Measurements from ENCODE around the gene PLCB1. TPM values are rescaled to one million over a fixed set of nuclear protein-coding genes. Genes with fewer than 3 reads are reported as not detected.
"Not testable (repeated sequence)": the region's sequence is repeated elsewhere in the genome, so short reads cannot be mapped to it uniquely, and the experiment has no call there.

The PLCB1 gene
- total RNA-seq, 2 experiments from 2014 or later = 3.1 to 3.6 TPM

DNA sequence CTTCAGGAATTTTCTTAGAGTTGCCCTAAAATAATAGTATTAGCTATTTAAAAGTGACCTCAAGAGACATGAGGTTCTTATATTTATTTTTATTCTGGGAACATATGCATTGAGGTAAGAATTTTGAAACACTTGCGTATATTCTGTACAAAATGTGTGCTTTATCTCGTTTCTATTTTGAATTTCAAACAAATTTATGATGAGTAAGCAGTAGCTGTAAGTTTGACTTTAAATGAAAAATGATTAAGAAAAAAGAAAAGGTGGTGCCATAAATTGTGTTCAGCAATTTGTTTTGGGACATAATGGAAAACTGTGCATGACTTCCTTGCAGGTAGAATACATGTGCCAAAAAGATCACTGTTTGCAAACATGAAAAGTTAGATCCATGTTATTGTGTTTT is 503.8 kb downstream of the PLCB1 start:
- no peaks in the 10 kb centered on the region for H3K36me3 Mint-ChIP-seq (ENCODE audit: low read depth)
- DNase-seq (no peak), ATAC-seq (no peak)
- ChIA-PET POLR2A (no interaction called here), CTCF (interaction anchor here (1.1 kb wide), 1 partner anchor 86 kb away, joined by 4 read pairs; no protein-coding TSS in a partner anchor)
- H3K4me3 Mint-ChIP-seq = no peak overlapping the region
- H3K27me3 Mint-ChIP-seq = no peaks in the 10 kb centered on the region
- TF ChIP-seq, protein P1, sequence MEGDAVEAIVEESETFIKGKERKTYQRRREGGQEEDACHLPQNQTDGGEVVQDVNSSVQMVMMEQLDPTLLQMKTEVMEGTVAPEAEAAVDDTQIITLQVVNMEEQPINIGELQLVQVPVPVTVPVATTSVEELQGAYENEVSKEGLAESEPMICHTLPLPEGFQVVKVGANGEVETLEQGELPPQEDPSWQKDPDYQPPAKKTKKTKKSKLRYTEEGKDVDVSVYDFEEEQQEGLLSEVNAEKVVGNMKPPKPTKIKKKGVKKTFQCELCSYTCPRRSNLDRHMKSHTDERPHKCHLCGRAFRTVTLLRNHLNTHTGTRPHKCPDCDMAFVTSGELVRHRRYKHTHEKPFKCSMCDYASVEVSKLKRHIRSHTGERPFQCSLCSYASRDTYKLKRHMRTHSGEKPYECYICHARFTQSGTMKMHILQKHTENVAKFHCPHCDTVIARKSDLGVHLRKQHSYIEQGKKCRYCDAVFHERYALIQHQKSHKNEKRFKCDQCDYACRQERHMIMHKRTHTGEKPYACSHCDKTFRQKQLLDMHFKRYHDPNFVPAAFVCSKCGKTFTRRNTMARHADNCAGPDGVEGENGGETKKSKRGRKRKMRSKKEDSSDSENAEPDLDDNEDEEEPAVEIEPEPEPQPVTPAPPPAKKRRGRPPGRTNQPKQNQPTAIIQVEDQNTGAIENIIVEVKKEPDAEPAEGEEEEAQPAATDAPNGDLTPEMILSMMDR (IDR thresholded peaks at IDR 0.05) = no peak
- intact Hi-C loops (cut with micrococcal nuclease) = no loop called here
- no peaks in the 10 kb centered on the region for H3K9me3 Mint-ChIP-seq
- H3K4me1 Mint-ChIP-seq (ENCODE audit: low read depth) = no peaks in the 10 kb centered on the region
- no peak overlapping the region for H3K27ac Mint-ChIP-seq

DNA sequence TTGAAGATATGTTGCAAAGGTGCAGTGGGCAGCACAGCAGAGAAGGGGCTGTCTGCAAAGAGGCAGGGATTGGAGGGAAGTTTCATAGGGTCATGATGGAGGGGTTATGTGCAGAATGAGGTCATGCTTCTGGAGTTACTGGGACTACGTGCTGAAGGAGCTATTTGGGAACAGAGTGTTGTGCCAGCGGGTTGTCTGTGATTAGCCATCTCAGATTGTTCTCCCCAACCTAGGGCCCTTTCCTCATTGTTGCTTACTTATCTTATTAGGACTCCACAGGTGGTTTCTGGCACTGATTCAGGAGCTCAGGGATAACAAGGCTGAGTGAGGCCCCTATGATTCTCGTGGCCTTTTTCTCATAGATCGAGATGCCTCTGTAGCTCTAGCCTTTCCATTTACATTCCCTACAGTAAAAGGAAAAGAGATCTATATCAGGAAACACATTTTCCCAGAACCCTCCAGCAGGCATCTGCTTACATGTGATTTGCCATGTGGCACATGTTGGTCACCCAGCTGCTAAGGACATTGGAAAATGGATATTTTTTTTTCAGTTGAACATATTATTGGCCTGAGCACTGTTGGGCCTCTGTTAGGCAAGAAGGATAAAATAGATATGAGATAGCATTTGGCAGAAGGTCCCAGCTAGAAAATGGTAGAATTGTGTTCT is 507.2 kb downstream of the PLCB1 start:
- Mint-ChIP-seq H3K4me1 (ENCODE audit: low read depth) (no peaks in the 10 kb centered on the region), H3K27me3 (no peaks in the 10 kb centered on the region)
- CTCF ChIA-PET = no interaction called here

DNA sequence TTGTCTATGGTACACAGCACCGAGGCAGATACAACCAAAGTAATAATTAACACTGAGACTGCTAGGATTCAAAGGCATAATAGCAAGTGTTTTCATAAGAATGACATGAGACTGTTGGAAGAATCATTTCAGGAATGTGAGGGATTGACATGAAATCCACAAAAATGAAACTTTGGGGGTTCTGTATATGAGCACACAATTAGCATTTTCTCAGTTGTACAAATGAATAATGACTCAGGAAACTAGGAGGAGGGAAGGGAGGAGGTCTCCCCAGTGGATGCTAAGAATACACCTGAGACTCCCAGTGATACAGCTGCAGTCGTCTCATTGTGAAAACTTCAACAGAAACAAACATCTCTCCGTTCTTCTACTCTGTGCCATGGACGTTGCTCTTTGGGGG is 508.4 kb downstream of the PLCB1 start:
- TF ChIP-seq, protein P1 (IDR thresholded peaks at IDR 0.05) = no peak
- ChIA-PET CTCF (no interaction called here), POLR2A (no interaction called here)
- Mint-ChIP-seq H3K4me1 (ENCODE audit: low read depth) (no peaks in the 10 kb centered on the region), H3K27ac (no peak overlapping the region), H3K36me3 (ENCODE audit: low read depth) (no peaks in the 10 kb centered on the region), H3K9me3 (no peaks in the 10 kb centered on the region), H3K4me3 (no peak overlapping the region), H3K27me3 (no peaks in the 10 kb centered on the region)
- no peak for ATAC-seq
- DNase-seq = no peak
- intact Hi-C loops (cut with micrococcal nuclease) = no loop called here

More for the DNA sequence above, 507.2 kb downstream of the PLCB1 start:
- POLR2A ChIA-PET = no interaction called here
- TF ChIP-seq, protein P1 (IDR thresholded peaks at IDR 0.05) = no peak
- Mint-ChIP-seq H3K4me3 (no peak overlapping the region), H3K27ac (no peak overlapping the region), H3K9me3 (no peaks in the 10 kb centered on the region), H3K36me3 (ENCODE audit: low read depth) (no peaks in the 10 kb centered on the region)
- intact Hi-C loops (cut with micrococcal nuclease) = no loop called here
- DNase-seq = no peak
- ATAC-seq = no peak

DNA sequence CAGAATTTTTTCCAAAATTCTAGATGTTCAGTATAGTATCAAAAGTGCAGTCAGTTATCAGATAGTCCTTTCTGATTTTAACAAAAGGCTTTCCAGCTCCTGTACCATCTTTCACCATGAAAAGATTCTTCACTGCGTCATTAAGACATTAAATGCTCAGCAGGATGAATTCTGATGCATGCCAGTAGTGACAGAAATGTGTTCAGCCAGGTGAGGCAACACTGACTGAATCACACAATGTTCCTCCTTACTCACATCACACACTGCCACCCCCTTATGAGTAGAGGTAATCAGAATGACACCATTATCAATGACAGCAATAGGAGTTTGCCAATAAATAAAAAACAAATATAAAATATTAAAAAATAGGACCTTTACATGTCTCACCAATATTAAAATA is 510.2 kb downstream of the PLCB1 start:
- Mint-ChIP-seq H3K36me3 (ENCODE audit: low read depth) (no peaks in the 10 kb centered on the region), H3K27ac (no peak overlapping the region), H3K27me3 (no peaks in the 10 kb centered on the region), H3K9me3 (no peaks in the 10 kb centered on the region), H3K4me3 (no peak overlapping the region), H3K4me1 (ENCODE audit: low read depth) (no peaks in the 10 kb centered on the region)
- ATAC-seq (no peak), DNase-seq (no peak)
- POLR2A ChIA-PET = no interaction called here
- TF ChIP-seq, protein P1 (IDR thresholded peaks at IDR 0.05) = no peak
- CTCF ChIA-PET = no interaction called here
- intact Hi-C loops (cut with micrococcal nuclease) = no loop called here

DNA sequence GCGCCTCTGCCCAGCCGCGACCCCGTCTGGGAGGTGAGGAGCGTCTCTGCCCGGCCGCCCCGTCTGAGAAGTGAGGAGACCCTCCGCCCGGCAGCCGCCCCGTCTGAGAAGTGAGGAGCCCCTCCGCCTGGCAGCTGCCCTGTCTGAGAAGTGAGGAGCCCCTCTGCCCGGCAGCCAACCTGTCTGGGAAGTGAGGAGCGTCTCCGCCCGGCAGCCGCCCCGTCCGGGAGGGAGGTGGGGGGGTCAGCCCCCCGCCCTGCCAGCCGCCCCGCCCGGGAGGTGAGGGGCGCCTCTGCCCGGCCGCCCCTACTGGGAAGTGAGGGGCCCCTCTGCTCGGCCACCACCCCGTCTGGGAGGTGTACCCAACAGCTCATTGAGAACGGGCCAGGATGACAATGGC is 512.4 kb downstream of the PLCB1 start:
- intact Hi-C loops (cut with micrococcal nuclease); H3K36me3 Mint-ChIP-seq (ENCODE audit: low read depth); ATAC-seq; POLR2A ChIA-PET; H3K4me3 Mint-ChIP-seq; H3K27ac Mint-ChIP-seq; DNase-seq; H3K27me3 Mint-ChIP-seq; CTCF ChIA-PET; H3K4me1 Mint-ChIP-seq (ENCODE audit: low read depth); H3K9me3 Mint-ChIP-seq: not testable (repeated sequence)
